GM21447 (cell line): ENCODE data around the gene ZFAND2B.
A peak's percentile ranks its signal among the peaks of the same experiment; 100 is the strongest.

Experiments used
- ATAC-seq: cut with Tn5 transposase; IDR thresholded peaks from one replicate; pipeline ENCODE4 v1.9.1; 2021; ENCODE audit not compliant: unreplicated experiment

ZFAND2B gene

GRCh38 chr2:219206328-219207133 lies at the start of gene ZFAND2B:
TSS of gene ZFAND2B (plus strand) at chr2:219206782. CDS start at chr2:219206988, 206 bp downstream.
- ATAC-seq, result peak; percentile 96

DNA sequence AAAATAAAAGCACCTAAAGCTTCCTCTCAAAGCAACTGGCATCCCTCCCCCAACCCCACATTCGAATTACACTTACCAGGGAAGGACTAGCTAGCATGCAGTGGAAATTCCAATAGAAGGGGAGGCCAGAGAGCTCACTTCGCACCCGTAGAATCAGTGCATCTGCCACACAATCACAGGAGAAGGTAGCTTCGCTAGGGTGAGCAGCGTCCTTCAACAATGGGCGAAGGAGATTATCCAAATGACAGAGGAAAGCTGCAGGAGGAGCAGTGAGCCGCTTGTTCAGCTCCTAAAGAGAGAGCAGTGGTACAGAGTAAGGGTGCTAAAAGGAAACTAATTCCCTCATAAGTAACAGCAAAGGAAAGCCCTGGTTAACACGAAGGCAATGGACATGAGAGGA lies 49.2 kb upstream of the ZFAND2B start:
- no peak for ATAC-seq

GRCh38 chr2:219158025-219158424 lies 48.6 kb upstream of the ZFAND2B start:
- no peak for ATAC-seq

- no peak for ATAC-seq
Measured at GRCh38 chr2:219158586-219158985, 48.0 kb upstream of the ZFAND2B start.

DNA sequence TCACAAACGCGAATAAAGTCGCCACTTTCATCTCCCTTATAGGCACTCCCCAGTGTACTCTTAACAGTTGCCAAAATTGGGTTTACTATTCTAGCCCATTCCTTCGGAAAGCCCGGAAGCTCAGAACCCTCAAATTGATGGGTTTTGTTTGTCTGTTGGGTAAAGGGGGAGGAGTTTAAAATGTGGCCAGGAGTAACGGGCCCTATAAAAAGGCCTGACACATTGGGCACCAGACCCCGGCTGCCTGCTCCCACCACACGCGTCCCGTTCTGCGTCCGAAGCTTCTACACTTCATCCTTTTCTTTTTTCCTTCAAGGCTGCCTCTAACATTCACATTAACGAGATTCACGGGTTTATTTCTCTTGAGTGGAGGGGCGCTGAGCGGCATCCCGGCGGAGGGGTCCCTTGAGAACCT lies 46.8 kb upstream of the ZFAND2B start:
- no peak for ATAC-seq

DNA sequence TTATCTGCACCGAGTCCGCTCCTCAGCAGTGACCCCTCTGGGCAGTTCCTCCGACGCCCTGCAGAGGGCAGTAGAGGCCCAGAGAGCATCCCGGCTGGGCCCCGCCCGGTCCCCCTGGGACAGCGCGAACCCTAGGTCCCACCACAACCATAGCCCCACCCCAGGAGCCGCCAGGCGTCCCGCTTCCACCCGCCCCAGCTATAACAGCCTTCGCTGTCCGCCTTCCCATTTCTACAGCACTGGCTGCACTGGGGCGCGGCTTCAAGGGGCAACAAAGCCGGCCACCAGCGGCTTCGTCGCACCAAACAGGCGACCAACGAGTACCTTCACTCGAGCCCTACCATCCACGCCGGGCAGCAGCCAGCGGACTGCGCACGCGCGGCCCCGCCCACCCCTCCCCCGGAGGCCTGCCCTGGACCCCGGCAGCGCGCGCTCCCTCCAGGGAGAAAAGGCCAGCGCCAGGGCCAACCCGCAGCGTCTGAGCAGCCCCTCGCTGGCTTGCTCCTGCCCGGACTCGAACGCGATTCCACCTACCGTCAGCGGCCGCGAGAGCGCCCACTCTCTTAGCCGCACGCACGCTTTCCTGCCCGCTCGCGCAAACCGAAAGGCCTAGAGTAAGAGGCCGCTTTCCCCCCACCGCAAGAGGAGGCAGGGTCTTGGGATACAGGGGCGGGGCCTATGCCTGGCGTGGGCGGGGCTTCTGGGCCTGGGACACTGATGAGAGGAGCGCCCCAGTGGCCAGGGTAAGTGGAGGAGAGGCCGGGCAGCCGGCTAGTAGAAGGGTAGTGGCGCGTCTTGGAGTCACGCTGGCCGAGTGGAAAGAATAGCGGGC lies 46.2 kb upstream of the ZFAND2B start, which contains the start of gene NHEJ1:
Gene NHEJ1, minus strand, starts transcription at position 630 of the 832 bp plus-strand sequence. CDS start 2,453 bp downstream, outside the sequence.
- peak; percentile 84 for ATAC-seq

- no peak for ATAC-seq
Measured at GRCh38 chr2:219161097-219161496, 45.5 kb upstream of the ZFAND2B start.

DNA sequence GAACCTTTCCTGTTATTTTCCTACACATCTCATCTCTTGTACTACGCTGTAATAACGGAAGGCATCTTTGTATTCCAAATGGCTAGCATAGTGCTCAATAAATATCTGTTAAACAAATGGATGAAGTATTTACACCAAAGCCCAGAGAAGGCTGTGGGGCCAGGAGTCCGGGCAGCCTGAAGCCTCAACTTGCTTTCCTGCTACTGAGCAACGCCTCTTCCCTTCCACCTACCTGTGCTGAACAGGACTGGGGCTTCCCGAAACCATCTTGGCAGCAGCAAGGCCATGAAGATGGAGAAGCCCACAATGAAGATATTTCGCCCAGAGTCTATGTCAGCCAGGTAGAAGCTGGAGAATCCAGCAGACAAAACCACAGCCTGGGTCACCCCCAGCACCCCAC lies 43.4 kb upstream of the ZFAND2B start:
- no peak for ATAC-seq

- ATAC-seq, result no peak
Measured at GRCh38 chr2:219165058-219165911, 41.3 kb upstream of the ZFAND2B start.

- no peak for ATAC-seq
Measured at GRCh38 chr2:219167997-219168396, 38.6 kb upstream of the ZFAND2B start.

DNA sequence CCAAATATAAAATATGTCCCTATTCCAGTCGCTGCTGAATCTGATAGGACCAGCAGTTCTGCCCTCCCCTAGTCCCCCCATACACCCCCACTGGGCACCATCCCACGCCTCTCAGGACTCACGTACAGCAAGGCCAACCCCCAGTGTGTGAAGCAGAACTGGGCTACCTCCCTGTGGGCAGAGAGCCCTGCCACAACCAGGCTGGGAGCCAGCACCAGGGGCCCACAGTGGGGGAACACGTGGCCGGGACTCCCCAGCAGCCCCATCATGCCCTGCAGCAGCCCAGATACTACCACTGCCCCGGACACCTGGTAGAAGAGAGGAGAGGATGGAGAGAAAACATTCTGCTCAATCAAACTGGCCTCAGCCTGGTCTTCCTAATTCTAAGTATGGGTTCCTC lies 38.1 kb upstream of the ZFAND2B start:
- no peak for ATAC-seq

- no peak for ATAC-seq
Measured at GRCh38 chr2:219168932-219169331, 37.6 kb upstream of the ZFAND2B start.

- no peak for ATAC-seq
Measured at GRCh38 chr2:219169930-219170654, 36.5 kb upstream of the ZFAND2B start, which contains the start of gene SLC23A3. TSS of gene SLC23A3 (minus strand) at chr2:219170029. CDS start at chr2:219169984, 45 bp downstream.

GRCh38 chr2:219171231-219171651 lies 35.3 kb upstream of the ZFAND2B start:
- ATAC-seq, result no peak

- no peak for ATAC-seq
Measured at GRCh38 chr2:219172231-219173154, 34.1 kb upstream of the ZFAND2B start.

- no peak for ATAC-seq
Measured at GRCh38 chr2:219173176-219173575, 33.4 kb upstream of the ZFAND2B start.

- ATAC-seq, result no peak
Measured at GRCh38 chr2:219174146-219174545, 32.4 kb upstream of the ZFAND2B start.

GRCh38 chr2:219174801-219175200 lies 31.8 kb upstream of the ZFAND2B start:
- no peak for ATAC-seq

- ATAC-seq, result no peak
Measured at GRCh38 chr2:219175486-219175885, 31.1 kb upstream of the ZFAND2B start.
